Fibroblast of skin of abdomen (primary cell): ENCODE results near the gene BRD9.
"Not testable (repeated sequence)": the region's sequence is repeated elsewhere in the genome, so short reads cannot be mapped to it uniquely, and the experiment has no call there.

Source experiments
- DNase-seq: peaks from one replicate; pipeline ENCODE4 v3.0.0-alpha.2; 2013

The BRD9 gene

GRCh38 chr5:843926-844325, 48.7 kb downstream of the BRD9 start:
- not testable (repeated sequence) for DNase-seq

GRCh38 chr5:843371-843770, 49.2 kb downstream of the BRD9 start:
- DNase-seq: not testable (repeated sequence)

- DNase-seq: not testable (repeated sequence)
Measured at GRCh38 chr5:842402-843221, 50.0 kb downstream of the BRD9 start.

GRCh38 chr5:841531-842401, 50.8 kb downstream of the BRD9 start:
- DNase-seq: not testable (repeated sequence)

GRCh38 chr5:840974-841435, 51.6 kb downstream of the BRD9 start:
- DNase-seq: not testable (repeated sequence)

- not testable (repeated sequence) for DNase-seq
Measured at GRCh38 chr5:840118-840973, 52.3 kb downstream of the BRD9 start.

GRCh38 chr5:838431-838851, 54.2 kb downstream of the BRD9 start:
- DNase-seq: not testable (repeated sequence)

- not testable (repeated sequence) for DNase-seq
Measured at GRCh38 chr5:837621-838121, 54.9 kb downstream of the BRD9 start.

GRCh38 chr5:835933-836612, 56.5 kb downstream of the BRD9 start:
- not testable (repeated sequence) for DNase-seq

GRCh38 chr5:834013-834412, 58.6 kb downstream of the BRD9 start:
- not testable (repeated sequence) for DNase-seq

- DNase-seq: not testable (repeated sequence)
Measured at GRCh38 chr5:828194-828593, 64.4 kb downstream of the BRD9 start.

- DNase-seq: not testable (repeated sequence)
Measured at GRCh38 chr5:825544-825943, 67.1 kb downstream of the BRD9 start.

- DNase-seq: no peak
Measured at GRCh38 chr5:821504-821903, 71.1 kb downstream of the BRD9 start.

- DNase-seq: no peak
Measured at GRCh38 chr5:820245-820644, 72.4 kb downstream of the BRD9 start.

GRCh38 chr5:819078-819477, 73.5 kb downstream of the BRD9 start:
- no peak for DNase-seq

- no peak for DNase-seq
Measured at GRCh38 chr5:816176-816575, 76.4 kb downstream of the BRD9 start.

GRCh38 chr5:815449-815848, 77.2 kb downstream of the BRD9 start:
- no peak for DNase-seq
